Adrenal gland (tissue), 5 donors: ENCODE measurements around the gene TMED4.

Source experiments
- CTCF ChIP-seq, 6 experiments: fragments of 450-650 bp in 4 of 6; fragments of 200-600 bp in 2 of 6; sonication (generic) in 1 of 6; IDR thresholded peaks; 1 replicate in 5 of 6; 2 replicates in 1 of 6; pipeline versions ENCODE4 v1.5.1 to v1.8.0; 2016 to 2021; ENCODE audit warnings: antibody characterized with exemption in 6 of 6, mild to moderate bottlenecking in 2 of 6, moderate library complexity in 1 of 6
- POLR2A ChIP-seq, 2 donors: fragments of 450-650 bp; IDR thresholded peaks; one replicate each; pipeline ENCODE4 v1.6.1; 2017; ENCODE audit warnings: antibody characterized with exemption in 2 of 2, mild to moderate bottlenecking in 2 of 2, moderate library complexity in 1 of 2
- donor health status: DM: no; HTN: no; CAD: no.

GRCh38 chr7:44559485-44559884 lies 22.5 kb downstream of the TMED4 start:
- TF ChIP-seq CTCF (IDR thresholded peaks at IDR 0.05): no peak
- no peak for TF ChIP-seq POLR2A (IDR thresholded peaks at IDR 0.05)
